NOMO-1 (cell line): ENCODE measurements around the gene LEF1.

Source experiments
- DNase-seq, 2 experiments: peaks; one replicate each; lab custom pipeline; 2025; ENCODE audit not compliant: unreplicated experiment in 2 of 2; lab: John Stamatoyannopoulos, UW

The LEF1 gene

GRCh38 chr4:108115168-108115526 lies 53.6 kb downstream of the LEF1 start:
- no peak for DNase-seq

- DNase-seq: peak; percentile 22 to 29
Measured at GRCh38 chr4:108114503-108114902, 54.2 kb downstream of the LEF1 start.

GRCh38 chr4:108113229-108113628 lies 55.5 kb downstream of the LEF1 start:
- DNase-seq: no peak

GRCh38 chr4:108111781-108112180 lies 57.0 kb downstream of the LEF1 start:
- no peak for DNase-seq

GRCh38 chr4:108110450-108110849 lies 58.3 kb downstream of the LEF1 start:
- DNase-seq: no peak

GRCh38 chr4:108109997-108110416 lies 58.7 kb downstream of the LEF1 start:
- no peak for DNase-seq

GRCh38 chr4:108109111-108109510 lies 59.6 kb downstream of the LEF1 start:
- DNase-seq: no peak

GRCh38 chr4:108107729-108108382 lies 60.9 kb downstream of the LEF1 start:
- no peak for DNase-seq

- DNase-seq: no peak
Measured at GRCh38 chr4:108107101-108107500, 61.6 kb downstream of the LEF1 start.

- DNase-seq: no peak
Measured at GRCh38 chr4:108106186-108106585, 62.5 kb downstream of the LEF1 start.

GRCh38 chr4:108103099-108103862 lies 65.5 kb downstream of the LEF1 start:
- no peak for DNase-seq

GRCh38 chr4:108100827-108101226 lies 67.9 kb downstream of the LEF1 start:
- DNase-seq: no peak

- no peak for DNase-seq
Measured at GRCh38 chr4:108099838-108100237, 68.9 kb downstream of the LEF1 start.

- no peak for DNase-seq
Measured at GRCh38 chr4:108097990-108098553, 70.7 kb downstream of the LEF1 start.

GRCh38 chr4:108094923-108095482 lies 73.7 kb downstream of the LEF1 start:
- DNase-seq: no peak

- no peak for DNase-seq
Measured at GRCh38 chr4:108094131-108094530, 74.6 kb downstream of the LEF1 start.

GRCh38 chr4:108092288-108092687 lies 76.4 kb downstream of the LEF1 start:
- DNase-seq: no peak

GRCh38 chr4:108087293-108087967 lies 81.3 kb downstream of the LEF1 start:
- DNase-seq: no peak

- DNase-seq: no peak
Measured at GRCh38 chr4:108081256-108081655, 87.5 kb downstream of the LEF1 start.

- DNase-seq: no peak
Measured at GRCh38 chr4:108080747-108081146, 88.0 kb downstream of the LEF1 start.

- no peak for DNase-seq
Measured at GRCh38 chr4:108078024-108078733, 90.6 kb downstream of the LEF1 start.
